ENCODE measurements around the gene BBOX1.

GRCh38 chr11:27060816-27061460, 20.3 kb downstream of the BBOX1 start:
- TF ChIP-seq ZNF274 (IDR thresholded peaks at IDR 0.05; ENCODE audit: low read depth, low read length) (no peak), SUZ12 (IDR thresholded peaks at IDR 0.05; ENCODE audit: extremely low read depth, insufficient read depth, insufficient read length) (no peak), YY1 (IDR thresholded peaks at IDR 0.05; ENCODE audit: insufficient read depth, insufficient read length) (no peak)

Data from NT2/D1 (cell line).